Loucy (cell line): ENCODE measurements around the gene RIPK4.

ENCODE experiments used
- H2AFZ ChIP-seq: fragments of 200-600 bp; sonication (generic); 2 replicates; pipeline ENCODE4 v1.6.0; 2016; ENCODE audit warnings: antibody characterized with exemption, mild to moderate bottlenecking, low read length, moderate library complexity
- H3F3A ChIP-seq: fragments of 200-600 bp; 2 replicates; pipeline ENCODE4 v1.6.0; 2016; ENCODE audit warnings: antibody characterized with exemption, low read depth, mild to moderate bottlenecking
- H3K27me3 ChIP-seq: fragments of 200-600 bp; sonication (generic); 2 replicates; pipeline ENCODE4 v1.6.1; 2014; ENCODE audit warnings: low read length, mild to moderate bottlenecking; ENCODE audit not compliant: insufficient read depth, poor library complexity, severe bottlenecking
- H3K36me3 ChIP-seq: fragments of 200-600 bp; sonication (generic); 2 replicates; pipeline ENCODE4 v1.6.1; 2016; ENCODE audit warnings: low read length; ENCODE audit not compliant: insufficient read depth
- H3K4me1 ChIP-seq: fragments of 200-600 bp; sonication (generic); 2 replicates; pipeline ENCODE4 v1.5.1; 2014; ENCODE audit warnings: low read length, mild to moderate bottlenecking; ENCODE audit not compliant: insufficient read depth, poor library complexity, severe bottlenecking
- H3K4me2 ChIP-seq: fragments of 200-600 bp; sonication (generic); 2 replicates; pipeline ENCODE4 v1.6.0; 2014; ENCODE audit warnings: antibody characterized with exemption, low read length, low read depth, mild to moderate bottlenecking; ENCODE audit not compliant: poor library complexity, severe bottlenecking
- H3K4me3 ChIP-seq: fragments of 200-600 bp; sonication (generic); 2 replicates; pipeline ENCODE4 v1.5.1; 2014; ENCODE audit warnings: low read length, mild to moderate bottlenecking, mixed read lengths; ENCODE audit not compliant: poor library complexity, severe bottlenecking
- H3K79me2 ChIP-seq: fragments of 200-600 bp; sonication (generic); 2 replicates; pipeline ENCODE4 v1.6.1; 2014; ENCODE audit warnings: low read length; ENCODE audit not compliant: insufficient read depth
- H3K9ac ChIP-seq: fragments of 200-600 bp; sonication (generic); 2 replicates; pipeline ENCODE4 v1.6.0; 2014; ENCODE audit warnings: mild to moderate bottlenecking, low read depth, low read length, moderate library complexity; ENCODE audit not compliant: poor library complexity, severe bottlenecking
- H3K9me2 ChIP-seq: fragments of 200-600 bp; sonication (generic); replicated peaks from 2 replicates; pipeline ENCODE4 v1.6.1; 2016; ENCODE audit warnings: low read depth, low read length, mixed read lengths
- H3K9me3 ChIP-seq: fragments of 200-600 bp; sonication (generic); 2 replicates; pipeline ENCODE4 v1.6.1; 2014; ENCODE audit warnings: mild to moderate bottlenecking, antibody characterized with exemption, low read length, low read depth; ENCODE audit not compliant: insufficient read depth
- H4K20me1 ChIP-seq: fragments of 200-600 bp; sonication (generic); 2 replicates; pipeline ENCODE4 v1.6.0; 2014; ENCODE audit warnings: antibody characterized with exemption, low read length, mild to moderate bottlenecking; ENCODE audit not compliant: insufficient read depth, poor library complexity, severe bottlenecking
- CTCF ChIP-seq: fragments of 200-600 bp; sonication (generic); conservative IDR thresholded peaks from 2 replicates; pipeline ENCODE4 v1.5.1; 2014; ENCODE audit warnings: mild to moderate bottlenecking, antibody characterized with exemption, low read length
- EZH2phosphoT487 ChIP-seq: fragments of 200-600 bp; IDR thresholded peaks from 2 replicates; pipeline ENCODE4 v1.6.1; 2018; ENCODE audit warnings: antibody characterized with exemption, mild to moderate bottlenecking, moderate library complexity, borderline replicate concordance

The RIPK4 gene

GRCh38 chr21:41720250-41720649, 46.6 kb downstream of the RIPK4 start:
- peaks cover 19% of the 10 kb centered on the region for H3K4me1 ChIP-seq
- TF ChIP-seq EZH2phosphoT487, result no peak
- TF ChIP-seq CTCF, result no peak
- no peaks in the 10 kb centered on the region for H3K9me3 ChIP-seq
- H3K4me2 ChIP-seq, result no peak overlapping the region
- no peaks in the 10 kb centered on the region for H3K36me3 ChIP-seq
- no peaks in the 10 kb centered on the region for H3F3A ChIP-seq
- no peaks in the 10 kb centered on the region for H3K9me2 ChIP-seq
- no peaks in the 10 kb centered on the region for H3K79me2 ChIP-seq
- no peak overlapping the region for H2AFZ ChIP-seq
- no peak overlapping the region for H3K4me3 ChIP-seq
- no peaks in the 10 kb centered on the region for H3K27me3 ChIP-seq
- H3K9ac ChIP-seq, result no peak overlapping the region
- no peaks in the 10 kb centered on the region for H4K20me1 ChIP-seq

GRCh38 chr21:41719691-41720090, 47.2 kb downstream of the RIPK4 start:
- no peaks in the 10 kb centered on the region for H3K9me2 ChIP-seq
- H2AFZ ChIP-seq, result no peak overlapping the region
- H3K4me1 ChIP-seq, result peaks cover 19% of the 10 kb centered on the region
- H3K79me2 ChIP-seq, result no peaks in the 10 kb centered on the region
- no peaks in the 10 kb centered on the region for H3K27me3 ChIP-seq
- no peaks in the 10 kb centered on the region for H3F3A ChIP-seq
- H3K9ac ChIP-seq, result no peak overlapping the region
- H4K20me1 ChIP-seq, result no peaks in the 10 kb centered on the region
- H3K4me3 ChIP-seq, result no peak overlapping the region
- no peak for TF ChIP-seq EZH2phosphoT487
- TF ChIP-seq CTCF, result no peak
- no peak overlapping the region for H3K4me2 ChIP-seq
- no peaks in the 10 kb centered on the region for H3K9me3 ChIP-seq
- no peaks in the 10 kb centered on the region for H3K36me3 ChIP-seq

GRCh38 chr21:41717573-41718330, 49.1 kb downstream of the RIPK4 start:
- peaks cover 19% of the 10 kb centered on the region for H3K4me1 ChIP-seq
- H3K4me3 ChIP-seq, result peak overlapping the region; percentile 19
- TF ChIP-seq EZH2phosphoT487 (no peak), CTCF (no peak)
- peak overlapping the region; percentile 68 for H3K4me2 ChIP-seq
- H3K9me2 ChIP-seq, result no peaks in the 10 kb centered on the region
- no peak overlapping the region for H3K9ac ChIP-seq
- H2AFZ ChIP-seq, result peak overlapping the region; percentile 68
- H4K20me1 ChIP-seq, result no peaks in the 10 kb centered on the region
- no peaks in the 10 kb centered on the region for H3K79me2 ChIP-seq
- H3F3A ChIP-seq, result no peaks in the 10 kb centered on the region
- no peaks in the 10 kb centered on the region for H3K36me3 ChIP-seq
- H3K27me3 ChIP-seq, result no peaks in the 10 kb centered on the region
- H3K9me3 ChIP-seq, result no peaks in the 10 kb centered on the region
